Measurements from ENCODE around the gene TLE3.
A peak's percentile ranks its signal among the peaks of the same experiment; 100 is the strongest.

TLE3 gene

GRCh38 chr15:70083946-70084345 lies 13.8 kb downstream of the TLE3 start:
- DNase-seq (ENCODE audit: low spot score) = no peak

DNA sequence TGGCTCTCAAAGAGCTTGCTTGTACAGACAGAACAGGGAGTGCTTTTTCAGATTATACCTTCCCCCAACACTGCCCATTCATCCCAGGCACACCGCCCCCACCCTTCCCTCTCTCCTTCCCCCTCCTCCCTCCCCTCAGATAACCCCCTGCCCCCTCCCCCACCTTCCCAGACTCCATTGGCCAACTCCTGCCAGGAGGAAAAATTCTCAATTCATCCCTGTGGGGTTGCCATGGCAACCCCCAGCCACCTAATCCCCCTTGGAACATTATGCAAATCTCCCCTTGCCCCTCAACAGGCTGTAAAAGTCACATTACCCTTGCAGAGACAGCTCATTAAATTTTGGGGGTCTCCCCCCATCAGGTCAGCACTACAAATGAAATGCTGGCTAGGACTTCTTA lies 14.3 kb downstream of the TLE3 start:
- DNase-seq (ENCODE audit: low spot score) = no peak

DNA sequence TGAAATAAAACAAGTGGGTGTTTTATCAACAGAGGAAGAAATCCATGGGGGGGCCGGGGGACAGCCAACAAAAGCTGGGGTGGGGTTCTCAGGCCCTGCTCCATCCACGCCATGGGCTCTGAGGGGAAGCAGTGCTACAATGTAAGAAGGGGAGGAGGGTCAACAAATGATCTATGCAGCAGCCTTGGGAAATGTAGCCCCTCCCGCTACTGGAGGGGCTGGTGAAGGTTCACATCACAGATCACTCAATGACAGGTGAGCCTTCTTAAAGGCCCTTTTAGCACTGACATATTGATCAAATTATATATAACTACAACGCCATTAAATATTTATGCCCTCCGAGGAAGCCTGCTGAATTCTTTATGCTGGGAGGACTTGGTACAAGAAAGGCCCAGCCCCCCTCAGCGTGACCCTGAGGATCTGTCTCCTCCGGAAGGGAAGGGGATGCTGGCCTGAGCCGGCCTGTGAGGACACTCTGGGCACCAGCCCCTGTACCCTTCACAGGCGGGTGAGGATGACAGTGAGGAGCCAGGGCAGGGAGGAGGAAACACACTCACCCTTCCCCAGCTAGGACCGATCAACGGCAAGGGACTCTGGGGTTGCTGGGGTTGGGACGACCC lies 15.3 kb downstream of the TLE3 start:
- DNase-seq (ENCODE audit: low spot score) = no peak

- DNase-seq (ENCODE audit: low spot score) = no peak
Measured at GRCh38 chr15:70081612-70082011, 16.1 kb downstream of the TLE3 start.

- DNase-seq (ENCODE audit: low spot score) = no peak
Measured at GRCh38 chr15:70080347-70080746, 17.4 kb downstream of the TLE3 start.

DNA sequence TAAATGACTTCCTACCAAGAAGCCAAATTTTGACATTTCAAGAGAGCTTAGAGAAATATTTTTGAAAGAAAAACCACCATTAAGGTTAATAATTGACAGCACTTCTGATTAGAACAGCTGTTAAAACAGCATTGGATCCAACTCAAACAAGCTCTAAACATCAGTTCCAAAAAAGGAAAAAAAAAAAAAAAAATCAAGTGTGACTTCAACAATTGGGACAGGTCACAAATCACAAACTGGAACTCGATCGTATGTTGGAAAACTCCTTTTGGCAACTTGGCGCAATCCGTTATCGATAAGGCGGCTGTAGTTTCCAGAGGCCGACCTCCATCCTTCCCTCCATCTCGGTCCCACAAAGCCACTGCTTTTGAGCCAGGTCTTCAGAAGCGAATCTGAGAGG lies 17.8 kb downstream of the TLE3 start:
- no peak for DNase-seq (ENCODE audit: low spot score)

DNA sequence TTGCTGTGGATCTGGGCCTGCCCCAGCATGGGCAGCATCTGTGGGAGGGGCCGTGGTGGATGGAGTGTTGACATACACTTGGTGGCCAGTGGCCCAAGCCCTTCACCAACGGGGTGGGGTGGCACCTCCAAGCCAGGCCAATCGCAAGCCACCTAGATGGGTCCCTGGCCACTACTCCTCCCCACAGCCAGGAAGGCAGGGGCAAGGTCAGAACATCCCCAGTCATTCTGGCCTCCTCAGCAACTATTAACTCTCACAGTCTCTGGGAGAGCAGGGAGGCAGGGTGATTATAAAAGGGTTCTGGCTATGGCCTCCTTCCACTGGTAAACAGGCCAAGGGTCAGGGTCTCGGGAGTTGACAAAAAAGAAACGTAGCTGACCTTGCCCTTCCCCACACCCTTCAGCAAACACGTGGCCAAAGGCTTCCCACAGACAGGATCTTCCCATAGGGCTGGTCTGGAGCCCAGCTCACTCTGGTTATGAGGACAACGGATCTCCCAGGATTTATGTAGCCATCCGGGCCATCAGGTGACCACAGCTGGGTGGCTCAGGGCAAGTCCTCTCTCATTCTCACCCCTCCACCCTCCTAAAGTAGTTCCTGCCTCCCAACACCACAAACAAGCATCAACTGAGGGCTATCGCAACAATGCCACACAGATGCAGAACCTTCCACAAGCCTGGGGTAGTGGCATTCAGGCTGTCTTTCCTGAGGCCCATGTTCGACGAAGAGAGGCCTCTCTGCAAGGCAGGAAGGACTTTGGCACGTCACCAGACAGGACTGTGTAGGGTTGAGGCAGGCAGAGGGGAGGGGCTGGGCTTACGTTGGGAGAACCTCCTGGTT lies 18.9 kb downstream of the TLE3 start:
- DNase-seq (ENCODE audit: low spot score) = no peak

GRCh38 chr15:70077188-70078147 lies 20.2 kb downstream of the TLE3 start:
- no peak for DNase-seq (ENCODE audit: low spot score)

DNA sequence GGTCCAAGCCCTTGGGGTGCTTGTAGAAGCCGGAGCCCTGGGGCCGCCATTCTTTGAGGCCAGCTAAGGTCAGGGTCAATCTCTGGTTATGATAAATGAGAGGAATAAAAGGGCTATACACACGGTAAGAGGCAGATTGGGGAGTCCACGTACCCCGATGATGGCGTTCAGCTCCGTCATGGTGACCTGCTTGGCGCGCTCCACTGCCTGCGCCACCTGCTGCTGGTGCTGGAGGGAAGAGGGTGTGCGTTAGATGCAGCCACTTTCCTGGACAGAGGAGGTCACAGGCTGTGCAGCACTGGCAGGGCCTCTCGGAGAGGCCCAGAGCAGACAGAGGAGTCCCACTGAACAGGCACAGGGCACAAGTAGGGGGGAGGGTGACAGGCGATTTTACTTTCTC lies 23.3 kb downstream of the TLE3 start:
- DNase-seq (ENCODE audit: low spot score) = no peak

GRCh38 chr15:70072479-70072878 lies 25.2 kb downstream of the TLE3 start:
- no peak for DNase-seq (ENCODE audit: low spot score)

GRCh38 chr15:70071799-70072198 lies 25.9 kb downstream of the TLE3 start:
- DNase-seq (ENCODE audit: low spot score) = no peak

- no peak for DNase-seq (ENCODE audit: low spot score)
Measured at GRCh38 chr15:70069716-70070115, 28.0 kb downstream of the TLE3 start.

DNA sequence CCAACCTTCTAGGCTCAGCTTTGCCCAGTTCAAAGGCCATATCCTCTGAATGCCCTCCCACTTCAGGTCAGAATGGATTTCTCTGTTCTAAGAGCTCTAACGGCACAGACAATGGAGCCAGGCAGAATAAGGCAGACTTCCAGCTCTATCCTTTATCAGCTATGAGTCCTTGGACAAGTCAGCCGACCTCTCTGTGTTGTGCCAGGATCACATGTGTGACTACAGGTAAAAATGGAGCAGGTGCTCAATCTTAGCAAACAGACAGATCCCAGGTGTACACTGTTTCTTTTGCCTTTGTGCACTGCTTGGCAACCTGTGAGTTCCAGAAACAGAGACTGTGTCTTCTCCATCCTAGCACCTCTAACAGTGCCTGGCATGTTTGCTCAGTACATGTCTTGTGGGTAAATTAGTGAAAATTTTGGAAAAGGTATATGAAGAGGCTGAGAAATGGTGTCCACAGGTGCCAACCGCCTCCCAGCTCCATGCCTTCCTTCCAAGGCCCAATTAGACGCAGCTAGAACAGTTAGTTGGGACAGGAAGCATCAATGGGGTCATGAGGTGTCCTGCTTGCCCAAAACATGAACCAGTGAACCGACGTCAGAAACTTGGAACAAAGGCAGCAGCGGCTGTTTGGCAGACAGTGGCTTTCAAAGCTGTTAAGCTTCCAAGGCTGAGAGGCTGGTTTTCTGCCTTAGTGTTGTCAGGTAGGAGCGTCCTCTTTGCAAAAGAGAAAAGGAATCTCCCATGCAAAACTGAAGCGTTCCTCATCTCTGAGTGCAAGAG lies 28.7 kb downstream of the TLE3 start:
- DNase-seq (ENCODE audit: low spot score) = no peak

GRCh38 chr15:70067681-70068080 lies 30.0 kb downstream of the TLE3 start:
- DNase-seq (ENCODE audit: low spot score) = no peak

DNA sequence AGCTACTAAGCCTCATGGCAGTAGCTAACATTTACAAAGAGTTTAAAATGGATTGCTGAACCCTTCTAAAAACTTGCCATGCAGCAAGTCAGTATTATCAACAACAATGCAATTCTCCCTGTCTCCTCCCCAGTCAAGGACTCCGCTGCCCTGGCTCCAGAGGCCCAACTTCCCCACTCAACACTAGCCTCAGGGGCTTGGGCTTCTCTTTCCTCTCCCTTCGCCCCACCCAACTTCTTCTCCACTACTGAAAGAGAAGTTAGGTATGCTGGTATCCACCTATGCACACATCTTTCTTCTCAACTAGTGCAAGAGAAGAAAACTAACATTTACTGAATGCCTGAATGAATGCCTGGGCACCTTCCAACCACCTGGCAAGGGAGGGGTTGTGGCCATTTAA lies 30.7 kb downstream of the TLE3 start:
- DNase-seq (ENCODE audit: low spot score) = no peak

DNA sequence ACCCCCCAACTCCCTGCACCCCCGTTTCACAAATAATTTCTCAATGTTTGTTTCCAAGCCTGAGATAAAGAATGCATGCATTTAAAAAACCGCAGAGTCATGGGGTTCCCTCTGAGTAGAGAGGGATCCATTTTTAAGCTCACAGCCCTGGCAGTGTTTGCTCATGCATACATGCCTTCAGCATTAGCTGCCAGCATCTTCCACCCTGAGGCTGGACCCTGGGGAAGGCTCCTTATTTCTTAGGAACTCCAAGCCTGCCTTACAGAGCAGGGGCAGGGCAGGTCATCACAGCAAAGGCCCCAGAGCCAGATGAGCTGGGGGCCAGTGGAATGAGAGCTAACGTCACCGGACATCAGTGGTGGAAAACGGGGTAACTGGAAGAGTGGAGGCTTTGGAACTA lies 31.3 kb downstream of the TLE3 start:
- DNase-seq (ENCODE audit: low spot score) = peak; percentile 35

DNA sequence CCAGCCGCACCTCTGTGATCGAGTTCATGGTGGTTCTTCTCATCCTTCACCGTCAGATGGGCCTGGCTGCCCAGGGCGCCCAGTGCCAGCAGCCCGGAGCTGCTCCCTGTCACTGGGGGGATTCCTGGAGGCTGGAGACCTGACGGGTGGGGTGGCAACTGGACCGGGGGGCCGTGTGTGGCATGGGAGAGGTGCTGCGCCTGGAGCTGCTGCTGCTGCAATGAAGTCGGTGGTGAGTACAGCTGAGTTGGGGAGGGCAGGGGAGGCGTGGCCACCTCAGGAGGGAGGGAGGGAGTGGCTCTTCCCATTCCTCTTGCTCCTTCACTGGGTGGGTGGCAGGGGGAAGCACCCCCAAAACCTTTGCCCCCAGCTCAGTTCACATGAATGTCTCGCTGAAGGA lies 31.7 kb downstream of the TLE3 start:
- DNase-seq (ENCODE audit: low spot score) = no peak

DNA sequence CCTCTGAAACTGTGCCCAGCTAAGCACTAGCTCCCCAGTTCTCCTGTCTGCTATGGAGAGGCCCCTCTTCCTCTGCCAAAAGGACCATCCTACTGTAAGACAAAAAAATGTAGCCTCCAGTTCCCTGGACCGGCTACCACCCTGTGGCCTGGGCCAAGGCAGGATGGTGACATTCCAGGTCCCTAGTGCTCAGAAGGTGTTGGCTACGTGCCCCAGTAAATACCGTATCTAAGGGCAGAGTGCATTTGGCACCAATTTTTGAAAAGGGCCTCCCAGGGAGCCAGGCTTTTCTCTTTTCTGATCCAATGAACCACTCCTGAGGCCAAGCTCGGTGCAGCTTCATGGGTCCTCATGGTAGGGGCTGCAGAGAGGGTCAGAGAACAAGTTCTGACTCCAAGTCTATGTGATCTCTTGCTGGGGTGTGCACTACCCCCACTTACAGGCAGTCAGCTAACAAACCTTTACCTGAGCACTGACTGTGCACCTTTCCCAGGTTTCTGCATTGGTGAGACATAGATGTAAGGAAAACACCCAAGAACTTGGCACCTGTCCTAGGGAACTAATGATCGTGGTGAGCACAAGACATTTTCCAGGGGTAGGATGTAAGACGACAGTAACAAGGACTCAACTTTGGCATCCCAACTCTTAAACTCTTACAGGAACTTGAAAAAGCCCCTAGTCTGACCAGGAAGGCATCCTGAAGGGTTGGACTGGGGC lies 32.6 kb downstream of the TLE3 start:
- no peak for DNase-seq (ENCODE audit: low spot score)

GRCh38 chr15:70064441-70064840 lies 33.3 kb downstream of the TLE3 start:
- DNase-seq (ENCODE audit: low spot score) = no peak

- no peak for DNase-seq (ENCODE audit: low spot score)
Measured at GRCh38 chr15:70063980-70064379, 33.7 kb downstream of the TLE3 start.

- DNase-seq (ENCODE audit: low spot score) = no peak
Measured at GRCh38 chr15:70063261-70063925, 34.3 kb downstream of the TLE3 start.
